NCI-H446 treated with DMSO at 0.1 percent for 48 hours (cell line): Measurements from ENCODE around the gene DPM3.
"Not testable (repeated sequence)": the region's sequence is repeated elsewhere in the genome, so short reads cannot be mapped to it uniquely, and the experiment has no call there.

Experiments used
- DNase-seq: peaks from one replicate; lab custom pipeline; 2025; lab: John Stamatoyannopoulos, UW

DPM3 gene

GRCh38 chr1:155158991-155159390 lies 18.7 kb upstream of the DPM3 start:
- no peak for DNase-seq

DNA sequence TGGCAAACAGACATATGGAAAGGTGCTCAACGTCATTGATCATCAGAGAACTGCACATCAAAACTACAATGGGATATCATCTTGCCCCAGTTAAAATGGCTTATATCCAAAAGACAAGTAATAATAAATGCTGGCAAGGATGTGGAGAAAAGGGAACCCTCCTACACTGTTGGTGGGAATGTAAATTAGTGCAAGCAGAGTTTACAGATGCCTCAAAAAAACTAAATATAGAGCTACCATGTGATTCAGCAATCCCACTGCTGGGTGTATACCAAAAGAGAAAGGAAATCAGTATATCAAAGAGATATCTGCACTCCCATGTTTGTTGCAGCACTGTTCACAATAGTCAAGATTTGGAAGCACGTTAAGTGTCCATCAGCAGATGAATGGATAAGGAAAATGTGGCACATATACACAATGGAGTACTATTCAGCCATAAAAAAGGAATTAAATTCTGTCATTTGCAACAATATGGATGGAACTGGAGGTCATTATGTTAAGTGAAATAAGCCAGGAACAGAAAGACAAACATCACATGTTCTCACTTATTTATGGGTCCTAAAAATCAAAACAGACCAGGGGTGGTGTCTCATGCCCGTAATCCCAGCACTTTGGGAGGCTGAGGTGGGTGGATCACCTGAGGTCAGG lies 15.8 kb upstream of the DPM3 start:
- not testable (repeated sequence) for DNase-seq

DNA sequence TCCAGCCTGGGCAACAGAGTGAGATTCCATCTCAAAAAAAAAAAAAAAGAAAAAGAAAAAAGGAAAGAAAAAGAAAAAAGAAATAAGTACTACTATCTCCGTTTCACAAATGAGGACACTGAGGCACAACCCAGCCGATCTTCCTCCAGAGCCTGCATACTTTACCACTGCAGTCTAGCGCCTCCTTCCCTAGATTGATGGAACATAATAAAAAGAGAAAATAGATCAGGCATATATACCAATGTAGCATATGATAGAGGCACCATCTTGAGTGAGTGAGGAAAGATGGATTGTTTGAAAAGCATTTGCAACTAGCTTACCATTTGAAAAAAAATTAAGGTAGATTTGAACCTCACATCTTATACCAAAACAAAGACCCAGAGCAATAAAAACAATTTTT lies 5.2 kb upstream of the DPM3 start:
- DNase-seq, result no peak

GRCh38 chr1:155141749-155142148 lies 1.4 kb upstream of the DPM3 start:
- DNase-seq, result no peak

DNA sequence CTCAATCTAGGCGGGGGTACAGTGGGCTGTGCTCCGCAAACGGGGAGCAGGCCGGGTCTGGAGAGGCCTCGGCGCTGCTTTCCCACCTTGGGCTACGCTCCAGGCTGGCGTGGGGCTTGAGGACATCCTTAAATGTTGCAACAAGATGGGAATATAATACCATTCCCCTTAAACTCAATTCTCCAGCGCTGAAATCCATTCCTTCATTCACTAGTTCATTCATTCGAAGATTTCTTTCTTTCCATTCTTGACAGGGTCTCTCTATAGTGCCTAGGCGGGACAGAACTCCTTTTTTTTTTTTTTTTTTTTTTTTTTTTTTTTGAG lies 261 bp upstream of the DPM3 start:
- no peak for DNase-seq

DNA sequence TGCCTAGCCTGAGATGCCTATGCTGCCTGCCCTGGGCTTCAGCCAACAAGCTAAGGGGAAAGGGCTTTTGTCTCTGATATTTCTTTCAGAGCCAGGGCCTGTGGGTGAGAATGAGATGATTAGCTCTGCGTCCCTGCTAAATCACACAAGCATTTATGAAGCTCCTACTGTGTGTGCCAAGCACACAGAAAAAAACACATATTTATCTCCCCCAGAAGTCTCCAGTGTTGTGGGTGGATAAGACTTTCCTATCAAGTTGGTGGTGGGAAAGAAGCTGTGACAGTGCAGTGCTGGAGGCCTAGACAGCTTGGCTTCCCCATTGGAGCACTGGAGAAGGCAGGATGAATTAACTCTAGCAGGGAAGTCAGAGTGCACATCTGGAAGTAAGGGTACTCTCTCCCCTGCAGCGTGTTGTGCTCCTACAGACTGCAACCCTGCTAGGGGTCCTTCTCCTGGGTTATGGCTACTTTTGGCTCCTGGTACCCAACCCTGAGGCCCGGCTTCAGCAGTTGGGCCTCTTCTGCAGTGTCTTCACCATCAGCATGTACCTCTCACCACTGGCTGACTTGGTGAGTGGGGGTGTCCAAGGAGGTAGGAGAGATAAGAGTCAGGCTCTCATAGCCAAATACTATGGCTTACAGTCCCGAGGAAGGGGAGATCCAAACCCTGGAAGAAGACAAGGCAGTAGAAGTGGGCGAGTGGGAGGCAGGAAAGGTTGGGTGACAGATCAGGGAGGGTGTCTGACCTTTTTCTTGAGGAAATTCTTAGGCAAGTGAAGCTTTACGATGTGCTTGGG lies 3.0 kb downstream of the DPM3 start:
- DNase-seq, result no peak

- DNase-seq, result no peak
These were observed 3.6 kb downstream of the DPM3 start for GRCh38 chr1:155136748-155137147.

GRCh38 chr1:155135415-155136028 lies 4.8 kb downstream of the DPM3 start, which contains the start of gene SLC50A1:
SLC50A1 (plus strand) TSS chr1:155135852; CDS start chr1:155135912, 60 bp downstream.
- DNase-seq, result peak; percentile 91

GRCh38 chr1:155134880-155135414 lies 5.4 kb downstream of the DPM3 start:
- peak; percentile 21 for DNase-seq

DNA sequence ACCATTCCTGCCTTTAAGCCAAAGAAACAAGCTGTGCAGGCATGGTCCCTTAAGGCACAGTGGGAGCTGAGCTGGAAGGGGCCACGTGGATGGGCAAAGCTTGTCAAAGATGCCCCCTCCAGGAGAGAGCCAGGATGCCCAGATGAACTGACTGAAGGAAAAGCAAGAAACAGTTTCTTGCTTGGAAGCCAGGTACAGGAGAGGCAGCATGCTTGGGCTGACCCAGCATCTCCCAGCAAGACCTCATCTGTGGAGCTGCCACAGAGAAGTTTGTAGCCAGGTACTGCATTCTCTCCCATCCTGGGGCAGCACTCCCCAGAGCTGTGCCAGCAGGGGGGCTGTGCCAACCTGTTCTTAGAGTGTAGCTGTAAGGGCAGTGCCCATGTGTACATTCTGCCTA lies 6.0 kb downstream of the DPM3 start:
- DNase-seq, result no peak

DNA sequence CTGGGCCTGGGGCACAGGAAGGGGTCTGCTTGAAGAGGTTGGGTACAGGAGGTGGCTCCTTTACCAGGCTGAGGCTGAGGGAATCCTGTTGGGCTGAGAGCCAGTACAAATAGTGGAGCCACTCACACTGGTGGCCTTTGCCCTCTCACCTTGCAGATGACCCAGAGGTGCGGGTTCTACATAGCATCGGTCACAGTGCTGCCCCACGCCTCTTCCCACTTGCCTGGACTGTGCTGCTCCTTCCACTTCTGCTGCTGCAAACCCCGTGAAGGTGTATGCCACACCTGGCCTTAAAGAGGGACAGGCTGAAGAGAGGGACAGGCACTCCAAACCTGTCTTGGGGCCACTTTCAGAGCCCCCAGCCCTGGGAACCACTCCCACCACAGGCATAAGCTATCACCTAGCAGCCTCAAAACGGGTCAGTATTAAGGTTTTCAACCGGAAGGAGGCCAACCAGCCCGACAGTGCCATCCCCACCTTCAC lies 6.5 kb downstream of the DPM3 start:
- no peak for DNase-seq

DNA sequence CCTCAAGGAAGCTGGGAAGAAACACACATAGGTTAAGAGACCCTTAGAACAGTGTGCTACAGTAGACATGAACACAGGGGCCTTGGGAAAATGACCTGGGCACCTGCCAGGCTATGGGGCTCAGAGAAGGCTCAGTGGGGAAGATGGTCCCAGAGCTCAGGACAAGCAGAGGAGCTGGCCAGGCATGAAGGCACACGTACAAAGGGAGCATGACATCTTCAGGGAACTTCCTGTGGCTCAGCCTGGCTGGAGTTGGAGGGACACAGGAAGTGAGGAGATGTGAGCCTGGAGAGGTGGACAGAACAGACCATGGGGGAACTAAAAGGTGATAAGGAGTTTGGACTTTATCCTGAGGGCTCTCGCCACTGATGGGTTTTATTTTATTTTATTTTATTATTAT lies 8.5 kb downstream of the DPM3 start:
- DNase-seq, result no peak

DNA sequence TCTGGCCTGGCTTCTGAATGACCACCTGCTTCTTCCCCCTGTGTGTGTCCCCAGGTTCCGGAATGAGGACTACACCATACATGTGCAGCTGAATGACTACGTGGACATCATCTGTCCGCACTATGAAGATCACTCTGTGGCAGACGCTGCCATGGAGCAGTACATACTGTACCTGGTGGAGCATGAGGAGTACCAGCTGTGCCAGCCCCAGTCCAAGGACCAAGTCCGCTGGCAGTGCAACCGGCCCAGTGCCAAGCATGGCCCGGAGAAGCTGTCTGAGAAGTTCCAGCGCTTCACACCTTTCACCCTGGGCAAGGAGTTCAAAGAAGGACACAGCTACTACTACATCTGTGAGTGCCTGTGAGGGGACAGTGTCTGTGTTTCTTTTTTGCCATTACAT lies 9.0 kb downstream of the DPM3 start:
- DNase-seq, result no peak

DNA sequence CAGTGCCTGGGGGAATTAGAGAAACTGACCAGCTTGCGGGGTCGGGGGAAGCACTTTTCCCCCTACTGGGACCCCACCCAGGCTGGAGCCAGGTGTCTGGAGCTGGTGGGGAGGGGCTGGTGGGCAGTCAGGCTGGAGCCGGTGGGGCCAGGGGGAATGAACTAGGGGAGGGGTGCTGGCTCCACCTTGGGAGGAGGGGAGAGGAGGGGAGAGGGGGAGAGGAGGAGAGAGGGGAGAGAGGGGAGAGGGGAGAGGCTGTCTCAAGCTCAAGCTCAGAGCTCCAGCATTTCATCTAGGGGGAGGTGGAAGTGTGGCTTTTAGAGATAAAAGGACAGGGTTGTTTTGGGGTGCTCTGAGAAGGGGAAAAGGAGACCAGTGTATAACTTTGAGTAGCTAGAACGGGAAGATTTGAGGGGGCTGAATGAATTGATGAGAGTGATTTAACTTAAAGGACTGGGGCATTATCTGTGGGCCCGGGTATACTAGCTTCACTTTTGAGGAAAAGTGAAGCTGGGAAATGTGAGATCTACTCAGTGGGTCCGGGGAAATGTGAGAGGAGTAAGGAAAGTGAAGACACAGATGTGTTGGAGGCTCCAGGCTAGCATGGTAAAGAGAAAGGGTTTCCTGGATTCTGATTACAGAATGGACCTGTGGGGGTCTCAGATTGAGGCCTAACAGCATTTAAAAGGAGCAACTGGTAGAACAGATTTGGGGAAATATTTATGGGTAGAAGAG lies 9.9 kb downstream of the DPM3 start:
- no peak for DNase-seq

DNA sequence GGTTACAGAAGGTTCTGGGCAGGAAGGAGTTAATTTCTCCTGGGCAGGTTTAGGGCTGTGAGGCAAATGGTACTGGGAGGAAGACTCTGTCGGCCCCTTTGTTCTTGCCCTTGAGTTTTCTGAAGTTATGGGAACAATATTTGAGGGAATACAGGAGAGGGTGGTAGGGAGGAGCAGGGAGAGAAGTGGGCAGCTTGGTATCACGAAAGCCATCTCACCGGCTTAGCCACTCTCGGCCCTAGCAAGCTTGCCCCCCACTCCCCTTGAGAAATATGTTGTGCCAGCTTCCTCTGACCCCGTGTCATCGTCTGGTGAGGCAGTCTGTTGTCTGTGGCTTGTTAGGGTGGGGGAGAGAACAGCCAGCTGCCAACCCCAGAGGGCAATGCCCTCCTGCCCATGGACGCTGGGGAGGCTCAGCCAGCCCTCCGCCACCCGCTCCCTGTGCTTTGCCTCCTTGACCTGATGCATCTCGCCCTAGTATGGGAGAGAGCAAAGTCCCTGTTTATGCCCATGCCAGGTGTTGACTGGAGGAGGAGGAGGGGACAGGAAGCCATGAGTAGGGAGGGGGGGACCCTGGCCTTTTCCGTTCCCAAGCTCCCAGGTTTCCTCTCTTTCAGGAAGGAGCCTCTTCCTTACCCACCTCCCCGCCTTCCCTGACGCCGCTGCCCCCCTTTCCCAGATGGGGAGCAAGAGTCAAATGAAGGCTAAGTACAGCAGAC lies 11.4 kb downstream of the DPM3 start:
- no peak for DNase-seq

DNA sequence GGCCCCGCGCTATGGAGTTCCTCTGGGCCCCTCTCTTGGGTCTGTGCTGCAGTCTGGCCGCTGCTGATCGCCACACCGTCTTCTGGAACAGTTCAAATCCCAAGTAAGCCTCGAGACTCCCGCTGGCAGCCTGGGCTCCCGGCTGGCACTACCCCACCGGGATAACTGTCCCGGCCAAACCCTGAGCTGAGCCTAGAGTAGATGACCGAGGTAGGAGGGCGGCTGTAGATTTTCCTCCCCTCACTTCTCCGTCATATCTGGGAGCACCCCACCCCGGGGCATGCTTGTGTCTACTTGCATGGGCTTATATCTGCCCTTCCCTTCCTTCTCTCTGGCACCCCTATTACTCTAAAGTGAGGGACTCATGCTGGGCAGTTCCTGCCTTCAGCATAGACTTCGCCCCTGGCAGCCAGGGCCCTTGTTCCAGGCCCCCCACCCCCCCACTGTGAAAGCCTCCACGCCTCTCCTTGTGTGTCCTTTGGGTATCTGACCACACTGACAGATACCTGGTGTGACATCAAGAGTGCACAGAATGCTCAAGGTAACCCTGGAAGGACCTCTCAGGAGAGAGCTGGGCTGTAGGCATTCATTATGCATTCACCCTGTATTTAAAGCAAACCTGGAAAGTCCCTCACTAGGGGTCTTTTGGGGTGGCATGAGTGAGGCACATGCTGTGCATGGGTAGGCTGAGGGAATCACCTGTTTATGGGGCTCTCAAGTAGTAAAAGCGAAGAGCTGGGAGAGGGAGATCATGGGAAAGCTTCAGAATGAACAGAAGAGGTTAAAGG lies 12.2 kb downstream of the DPM3 start:
- no peak for DNase-seq

- peak; percentile 21 for DNase-seq
These were observed 13.0 kb downstream of the DPM3 start, which contains the start of gene EFNA1 for GRCh38 chr1:155127105-155127966. EFNA1 (plus strand) TSS chr1:155127876; CDS start chr1:155127978, 102 bp downstream.

DNA sequence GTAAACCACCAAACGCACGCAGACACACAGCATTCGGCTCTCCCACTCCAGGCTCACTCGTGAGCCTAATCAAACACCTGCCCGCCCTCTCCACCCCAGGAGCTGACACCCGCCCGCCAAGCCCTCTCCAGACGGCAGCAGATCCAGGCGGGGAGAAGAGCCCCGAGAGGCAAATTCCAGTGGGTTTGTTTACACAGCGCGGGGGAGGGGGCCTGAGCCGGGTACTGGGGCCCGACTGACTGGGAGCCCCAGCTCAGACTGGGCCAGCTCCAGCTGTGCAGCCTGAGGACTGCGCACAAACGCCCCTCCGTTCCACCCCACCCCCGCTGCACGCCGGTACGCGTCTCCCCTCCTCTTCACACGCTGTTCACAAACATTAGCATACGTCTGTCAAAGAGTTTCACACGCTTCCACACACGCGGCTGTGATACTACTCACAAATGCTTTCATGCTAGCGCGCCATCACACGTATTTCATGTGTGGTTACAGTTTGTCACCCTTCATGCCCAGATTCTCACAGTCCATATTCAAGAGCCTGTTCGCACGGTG lies 13.7 kb downstream of the DPM3 start:
- no peak for DNase-seq

GRCh38 chr1:155125946-155126555 lies 14.3 kb downstream of the DPM3 start:
- no peak for DNase-seq
